ENCODE measurements around the gene RNASE8.

The RNASE8 gene

GRCh38 chr14:21090194-21090939 is 32.7 kb downstream of the RNASE8 start:
- DNase-seq, result peak in 11 of 56 donors; percentile 2 to 52 (median 17)

- DNase-seq, result no peak
Observed at GRCh38 chr14:21090940-21091663, 33.5 kb downstream of the RNASE8 start.

DNA sequence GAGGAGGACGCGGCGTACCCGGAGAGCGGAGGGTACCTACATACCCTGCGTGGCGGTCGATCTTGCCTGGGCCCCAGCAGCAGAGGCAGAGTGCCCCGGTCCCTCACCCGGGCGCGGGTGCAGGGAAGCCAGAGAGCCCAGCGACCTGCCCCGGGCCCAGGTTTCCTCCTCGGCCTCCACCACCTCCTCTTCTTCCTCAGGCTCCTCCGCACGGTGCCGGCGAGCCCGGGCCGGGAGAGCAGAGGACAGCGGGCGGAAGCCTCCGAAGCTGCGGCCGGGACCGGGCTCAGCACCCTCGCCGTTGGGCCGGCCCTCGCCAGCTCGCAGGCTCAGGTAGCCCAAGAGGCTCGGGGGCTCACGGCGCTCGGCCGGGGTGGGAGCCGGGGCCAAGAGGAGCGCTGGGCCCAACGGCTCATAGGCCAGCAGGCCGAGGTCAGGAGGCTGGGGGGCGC is 34.2 kb downstream of the RNASE8 start:
- DNase-seq, result no peak

DNA sequence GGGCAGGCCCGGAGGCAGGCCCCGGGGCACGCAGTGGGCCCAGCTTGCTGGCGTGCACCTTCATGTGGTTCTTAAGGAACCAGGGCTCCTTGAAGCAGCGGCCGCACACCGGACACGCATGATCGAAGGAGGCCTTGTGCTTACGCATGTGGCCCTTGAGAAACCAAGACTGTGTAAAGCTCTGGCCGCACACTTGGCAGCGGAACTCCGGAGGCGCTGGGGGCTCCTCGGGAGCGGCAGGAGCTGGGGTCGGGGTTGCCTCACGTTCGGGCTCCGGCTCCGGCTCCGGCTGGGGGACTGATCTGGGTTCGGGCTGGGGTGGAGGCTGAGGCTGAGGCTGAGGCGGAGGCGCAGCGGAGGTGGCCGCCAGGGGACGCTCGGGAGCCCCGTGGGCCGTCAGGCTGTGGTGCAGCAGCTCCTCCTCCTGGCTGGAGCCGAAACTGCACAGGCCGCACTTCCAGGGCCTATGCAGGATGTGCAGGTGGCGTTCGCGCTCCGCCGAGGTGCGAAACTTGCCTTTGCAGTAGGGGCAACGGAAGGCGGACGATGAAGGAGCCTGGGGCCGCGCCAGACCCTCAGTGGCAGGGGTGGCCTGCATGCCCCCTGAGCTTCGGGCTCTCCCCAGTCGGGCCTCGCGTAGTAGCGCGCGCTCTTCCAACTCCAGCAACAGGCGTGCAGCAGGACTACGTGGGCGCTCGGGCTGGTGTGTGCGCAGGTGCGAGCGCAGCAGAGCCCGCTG is 34.8 kb downstream of the RNASE8 start:
- DNase-seq, result peak in 48 of 56 donors; percentile 27 to 86 (median 62)

- DNase-seq, result no peak
Observed at GRCh38 chr14:21093018-21093417, 35.4 kb downstream of the RNASE8 start.

- DNase-seq, result peak in 12 of 56 donors; percentile 13 to 48 (median 32)
Observed at GRCh38 chr14:21093769-21094681, 36.4 kb downstream of the RNASE8 start.

DNA sequence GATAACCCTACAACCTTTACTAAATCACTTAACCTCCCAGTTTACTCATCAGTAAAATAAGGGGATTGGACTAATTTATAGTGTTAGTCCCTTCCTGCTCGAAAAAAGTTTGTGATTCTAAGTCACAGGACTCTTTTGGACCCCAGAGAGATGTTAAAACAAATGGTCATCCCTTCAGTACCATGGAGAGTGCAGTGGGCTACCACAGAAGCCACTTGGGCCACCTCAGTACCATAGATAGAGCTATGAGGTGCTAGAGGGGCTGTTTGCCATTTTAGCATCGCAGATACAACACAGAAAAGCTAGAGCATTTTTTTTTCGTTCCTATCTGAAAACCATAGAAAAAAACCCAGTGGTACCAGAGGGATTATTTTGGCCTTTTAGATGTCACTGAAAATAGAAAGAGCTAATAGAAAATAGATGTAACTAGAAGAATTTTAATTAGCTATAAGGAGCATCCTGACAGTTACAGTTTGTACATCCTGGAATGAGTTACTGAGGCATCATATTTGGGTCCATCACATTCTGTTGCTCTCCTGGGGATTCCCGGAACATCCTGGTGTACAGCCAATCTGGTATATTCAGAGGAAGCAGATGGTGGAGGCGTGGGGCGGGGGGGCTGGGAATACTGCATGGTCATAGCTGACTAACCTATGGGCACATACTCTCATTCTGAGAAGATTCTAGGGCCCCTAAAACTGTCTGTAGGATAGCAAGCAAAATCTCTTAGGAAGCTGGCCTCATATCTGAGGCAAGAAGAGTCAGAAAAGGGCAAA is 38.0 kb downstream of the RNASE8 start:
- peak in 8 of 56 donors; percentile 6 to 43 (median 24) for DNase-seq

- no peak for DNase-seq
Observed at GRCh38 chr14:21096438-21096837, 38.8 kb downstream of the RNASE8 start.

DNA sequence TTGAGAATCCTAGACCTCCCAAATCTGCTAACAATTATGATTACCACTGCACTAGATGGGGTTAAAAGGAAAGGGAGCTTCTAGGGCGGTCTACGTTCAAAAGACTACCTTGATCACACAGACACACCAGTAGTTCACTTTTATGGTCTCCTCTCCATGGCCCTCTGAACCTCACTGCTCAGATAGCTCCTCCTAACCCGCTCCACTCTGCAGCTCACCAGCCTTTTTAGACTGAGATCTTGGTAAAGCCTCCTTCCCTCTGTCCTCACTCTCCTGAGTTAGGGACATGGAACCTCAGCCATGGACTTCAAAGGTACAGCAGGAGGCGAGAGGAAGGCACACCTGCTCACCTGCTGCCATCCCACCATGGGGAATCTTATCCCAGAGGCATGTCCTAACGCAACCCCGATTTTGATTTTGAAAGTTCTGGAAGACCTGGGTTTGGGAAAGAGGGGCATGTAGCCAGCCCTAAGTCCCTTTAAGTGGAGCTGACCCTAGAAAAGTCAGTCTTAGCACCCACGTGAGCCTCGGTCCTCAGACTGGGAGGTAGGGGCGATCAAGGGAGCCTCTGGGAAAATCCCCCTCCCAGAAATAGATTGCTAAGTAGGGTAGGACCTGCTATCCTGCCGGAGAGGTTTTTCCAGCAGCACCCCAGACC is 39.5 kb downstream of the RNASE8 start:
- DNase-seq, result peak in 3 of 56 donors; percentile 26 to 51 (median 31)

DNA sequence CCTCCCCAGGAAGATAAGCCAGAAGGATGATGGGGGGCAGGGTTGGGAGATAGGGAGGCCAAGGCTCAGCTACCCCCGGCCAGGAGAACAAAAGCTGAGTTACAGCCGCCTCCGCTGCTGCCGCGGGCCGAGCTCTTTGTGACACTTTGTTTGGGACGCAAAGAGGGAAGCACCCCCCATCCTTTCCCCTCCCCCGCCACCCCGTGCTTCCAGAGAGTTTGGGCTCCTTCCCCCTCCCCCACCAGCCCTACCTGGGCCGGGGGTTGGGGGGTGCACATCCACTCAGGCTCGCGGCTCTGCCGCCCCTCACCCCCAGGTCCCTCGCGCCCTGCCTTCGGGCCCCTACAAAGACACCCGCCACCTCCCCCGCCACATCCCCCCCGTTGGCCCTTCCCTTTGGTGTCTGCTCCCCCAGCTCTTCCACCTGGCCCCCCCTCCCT is 40.0 kb downstream of the RNASE8 start:
- DNase-seq, result peak in 18 of 56 donors; percentile 4 to 78 (median 28)

DNA sequence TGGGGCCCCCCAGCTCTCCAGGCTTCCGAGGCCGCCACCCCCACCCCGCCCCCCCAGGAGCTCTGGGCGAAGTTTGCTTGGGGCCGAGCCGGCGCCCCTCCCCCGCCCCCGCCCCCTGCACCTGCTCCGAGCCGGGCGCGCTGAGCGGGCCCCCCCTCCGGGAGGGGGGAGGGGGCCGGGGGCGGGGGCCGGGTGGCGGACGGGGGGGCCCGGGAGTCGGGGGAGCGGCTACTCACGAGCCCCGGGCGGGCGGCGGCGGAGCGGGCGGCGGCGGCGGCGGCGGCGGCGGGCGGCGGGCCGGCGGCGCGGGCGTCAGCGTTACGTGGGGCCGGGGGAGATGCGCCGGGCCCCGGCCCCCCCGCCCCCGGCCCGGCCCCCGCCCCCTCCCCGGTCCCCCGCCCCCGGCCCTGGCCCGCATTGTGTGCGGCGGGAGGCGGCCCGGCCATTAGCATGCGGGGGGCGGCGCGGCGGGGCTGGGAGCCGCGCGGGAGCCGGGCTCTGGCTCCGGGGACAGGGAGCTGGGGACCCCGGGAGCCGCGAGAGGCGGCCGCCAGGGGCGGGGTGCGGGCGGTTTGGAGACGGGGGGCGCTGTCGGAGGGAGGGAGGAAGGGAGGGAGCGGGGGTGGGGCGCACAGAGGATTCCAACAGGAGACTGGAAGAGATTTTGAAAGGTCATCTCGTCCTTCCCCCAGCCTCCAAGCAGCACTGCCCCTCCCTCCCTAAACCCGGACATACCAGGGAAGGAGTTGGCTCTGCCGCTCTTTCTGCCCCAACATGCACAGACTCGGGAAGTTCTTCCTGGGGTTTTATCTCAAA is 40.7 kb downstream of the RNASE8 start, which contains the start of gene ZNF219:
TSS of gene ZNF219 (minus strand) at position 580 of the 816 bp plus-strand sequence. CDS start 5,064 bp downstream, outside the sequence.
- DNase-seq, result peak in 36 of 56 donors; percentile 16 to 79 (median 43)

GRCh38 chr14:21098892-21099595 is 41.4 kb downstream of the RNASE8 start:
- no peak for DNase-seq

GRCh38 chr14:21099596-21099985 is 42.0 kb downstream of the RNASE8 start:
- DNase-seq, result no peak

- DNase-seq, result no peak
Observed at GRCh38 chr14:21100931-21101330, 43.3 kb downstream of the RNASE8 start, which contains the start of gene TMEM253. Gene TMEM253 (plus strand): TSS chr14:21101066. CDS start chr14:21101344, 278 bp downstream.

DNA sequence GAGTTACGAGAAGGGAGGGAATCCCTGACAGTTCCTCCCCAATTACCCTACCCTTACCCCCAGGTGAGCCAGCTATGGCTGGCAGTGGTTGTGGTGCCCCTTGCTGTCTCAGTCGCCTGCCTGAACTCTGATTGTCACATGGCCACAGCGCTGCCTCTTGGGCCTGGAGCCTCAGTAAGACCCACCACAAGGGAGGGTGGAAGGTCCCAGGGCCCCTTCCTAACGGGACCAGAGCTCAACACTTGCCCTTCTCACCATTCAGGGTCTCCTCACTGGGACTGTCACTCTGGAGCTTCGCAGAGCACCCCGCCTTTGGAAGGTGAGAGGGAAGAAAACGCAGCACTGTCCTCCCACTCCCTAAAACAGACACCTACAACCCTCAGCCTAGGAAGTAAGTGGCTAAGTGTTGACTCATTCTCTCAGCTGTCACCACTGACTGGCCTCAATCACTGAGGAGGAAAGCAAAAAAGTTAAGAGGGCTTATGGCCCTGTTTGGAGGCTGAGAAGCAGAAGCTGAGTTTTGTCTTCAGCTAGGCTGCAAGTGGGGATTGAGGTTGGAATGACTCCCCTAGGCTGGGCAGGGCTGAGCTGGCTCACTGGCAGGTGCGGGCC is 44.3 kb downstream of the RNASE8 start:
- DNase-seq, result no peak

DNA sequence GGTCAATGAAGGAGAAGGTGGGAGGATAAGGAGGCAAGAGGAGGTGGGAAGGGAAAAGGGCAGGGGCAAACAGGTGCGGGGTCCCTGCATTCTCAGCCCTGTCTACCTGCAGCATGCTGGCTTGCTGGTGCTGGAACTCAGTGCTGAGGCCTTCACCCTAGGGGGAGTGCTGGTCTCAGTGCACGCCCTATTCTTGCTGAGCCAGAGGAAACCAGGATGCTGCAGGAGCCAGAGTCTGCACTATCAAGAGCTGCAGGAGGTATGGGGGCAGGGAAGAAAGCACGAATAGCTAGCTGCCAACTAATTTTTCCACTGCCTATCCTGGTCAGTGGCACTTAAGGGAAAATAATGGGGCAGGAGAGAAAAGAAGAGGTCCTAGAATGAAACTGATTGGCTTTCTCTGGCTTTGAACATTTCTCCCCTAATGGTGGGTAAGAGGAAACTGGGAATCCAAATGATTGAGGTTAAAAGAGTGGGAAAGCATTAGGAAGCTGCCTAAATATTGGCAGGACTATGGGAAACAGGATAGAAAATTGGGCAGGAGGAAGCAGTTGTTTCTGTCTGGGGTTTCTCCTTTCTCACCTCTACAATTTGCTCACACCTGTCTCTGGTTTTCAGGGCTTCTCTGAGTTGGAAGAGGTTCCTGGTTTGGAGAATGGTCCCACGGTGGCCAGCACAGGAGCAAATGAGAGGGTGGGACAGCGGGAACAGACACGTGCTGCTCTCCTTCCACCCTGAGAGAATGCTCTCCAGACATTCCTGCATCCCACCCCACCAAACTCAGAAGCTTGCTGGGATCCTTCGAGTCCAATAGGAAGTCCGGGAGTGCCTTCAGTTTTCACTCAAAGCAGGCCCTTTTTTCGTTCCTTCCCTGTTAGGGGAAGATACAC is 45.1 kb downstream of the RNASE8 start:
- DNase-seq, result no peak

Data from amygdala (tissue), 56 donors.